ENCODE data around the gene KRABD2.
A peak's percentile ranks its signal among the peaks of the same experiment; 100 is the strongest.

KRABD2 gene

DNA sequence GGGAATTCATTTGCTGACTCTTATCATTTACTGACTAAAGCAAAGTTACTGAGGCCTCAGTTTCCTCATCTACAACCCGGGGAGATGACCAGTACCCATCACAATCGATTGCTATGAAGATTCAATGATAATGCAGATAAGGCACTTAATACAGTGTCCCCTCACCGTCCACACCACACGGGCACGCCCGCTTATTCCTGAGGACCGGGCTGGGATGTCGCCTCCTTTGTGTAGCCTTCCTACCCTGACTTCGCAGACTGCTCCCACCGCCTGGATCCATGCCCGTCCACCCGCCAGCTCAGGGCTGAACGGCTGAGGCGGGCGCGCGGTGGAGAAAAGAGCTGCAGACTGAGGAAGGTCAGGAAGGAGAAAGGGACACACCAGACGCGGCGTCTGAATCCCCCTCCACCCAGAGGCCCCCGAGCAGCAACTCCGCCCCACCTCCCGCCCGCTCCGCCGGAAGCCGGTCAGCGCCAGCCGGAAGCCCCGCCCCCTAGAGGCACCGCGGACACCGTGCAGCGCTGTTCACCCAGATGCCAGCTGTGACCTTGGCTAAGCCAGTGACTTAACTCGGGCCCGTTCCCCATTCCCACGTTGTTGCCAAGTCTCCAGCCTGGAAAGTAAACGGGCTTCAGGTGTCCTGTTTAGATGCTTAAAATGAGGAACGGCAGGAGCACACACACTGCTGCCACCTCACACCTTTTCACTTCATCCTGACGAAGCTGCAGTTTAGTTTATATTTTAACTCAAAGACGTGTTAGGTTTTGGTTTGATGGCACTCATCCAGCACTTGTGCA lies at the start of gene KRABD2:
Gene KRABD2, minus strand, starts transcription at position 434 of the 797 bp plus-strand sequence.
- H3K27ac ChIP-seq = peak within 1 kb of the TSS; percentile 75 to 91
- TF ChIP-seq POLR2A (IDR thresholded peaks at IDR 0.05) = no peak
- TF ChIP-seq, protein P1, sequence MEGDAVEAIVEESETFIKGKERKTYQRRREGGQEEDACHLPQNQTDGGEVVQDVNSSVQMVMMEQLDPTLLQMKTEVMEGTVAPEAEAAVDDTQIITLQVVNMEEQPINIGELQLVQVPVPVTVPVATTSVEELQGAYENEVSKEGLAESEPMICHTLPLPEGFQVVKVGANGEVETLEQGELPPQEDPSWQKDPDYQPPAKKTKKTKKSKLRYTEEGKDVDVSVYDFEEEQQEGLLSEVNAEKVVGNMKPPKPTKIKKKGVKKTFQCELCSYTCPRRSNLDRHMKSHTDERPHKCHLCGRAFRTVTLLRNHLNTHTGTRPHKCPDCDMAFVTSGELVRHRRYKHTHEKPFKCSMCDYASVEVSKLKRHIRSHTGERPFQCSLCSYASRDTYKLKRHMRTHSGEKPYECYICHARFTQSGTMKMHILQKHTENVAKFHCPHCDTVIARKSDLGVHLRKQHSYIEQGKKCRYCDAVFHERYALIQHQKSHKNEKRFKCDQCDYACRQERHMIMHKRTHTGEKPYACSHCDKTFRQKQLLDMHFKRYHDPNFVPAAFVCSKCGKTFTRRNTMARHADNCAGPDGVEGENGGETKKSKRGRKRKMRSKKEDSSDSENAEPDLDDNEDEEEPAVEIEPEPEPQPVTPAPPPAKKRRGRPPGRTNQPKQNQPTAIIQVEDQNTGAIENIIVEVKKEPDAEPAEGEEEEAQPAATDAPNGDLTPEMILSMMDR (IDR thresholded peaks at IDR 0.05) = peak; percentile 35 to 56 (median 51)
- intact Hi-C loops (cut with DNase I; ENCODE audit: low total_unique reads) = no loop called here
- H3K36me3 ChIP-seq (ENCODE audit: low read depth, missing control alignments) = no peaks in the 10 kb centered on the region
- DNase-seq = peak; percentile 93
- H3K4me3 ChIP-seq = peak within 1 kb of the TSS; percentile 70 to 90
- 1 to 3% methylated on average over 24 to 34 of the region's 41 CpGs for WGBS, 2 donors
- no peaks in the 10 kb centered on the region for H3K27me3 ChIP-seq
- H3K9me3 ChIP-seq = no peaks in the 10 kb centered on the region
- H3K4me1 ChIP-seq = peaks cover 26% of the 10 kb centered on the region

DNA sequence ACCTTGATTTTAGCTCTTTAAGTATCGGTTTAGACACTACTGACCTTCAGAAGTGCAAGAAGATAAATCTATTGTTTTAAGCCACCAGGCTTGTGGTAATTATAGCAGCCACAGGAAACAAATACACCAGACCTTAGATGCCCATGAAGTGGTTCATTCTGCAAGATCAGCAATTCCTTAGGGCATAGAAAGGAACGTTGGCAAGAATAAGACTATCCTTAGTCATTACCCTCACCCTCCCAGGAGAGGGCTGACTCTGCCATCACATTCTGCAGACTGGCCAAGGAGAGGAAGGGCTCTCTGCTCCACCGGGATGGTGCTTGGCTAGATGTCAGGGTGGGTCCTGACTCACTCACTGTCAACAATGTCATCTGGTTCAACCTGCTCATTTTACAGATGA lies 45.1 kb upstream of the KRABD2 start:
- H3K9me3 ChIP-seq = no peaks in the 10 kb centered on the region
- WGBS, 2 donors = 69 to 81% methylated on average over 3 of the region's 3 CpGs
- H3K27me3 ChIP-seq = no peaks in the 10 kb centered on the region
- H3K4me1 ChIP-seq = no peaks in the 10 kb centered on the region
- intact Hi-C loops (cut with DNase I; ENCODE audit: low total_unique reads) = no loop called here
- TF ChIP-seq, protein P1 (IDR thresholded peaks at IDR 0.05) = no peak
- TF ChIP-seq POLR2A (IDR thresholded peaks at IDR 0.05) = no peak
- no peak overlapping the region for H3K4me3 ChIP-seq
- no peak overlapping the region for H3K27ac ChIP-seq
- H3K36me3 ChIP-seq (ENCODE audit: low read depth, missing control alignments) = no peaks in the 10 kb centered on the region
- no peak for DNase-seq

DNA sequence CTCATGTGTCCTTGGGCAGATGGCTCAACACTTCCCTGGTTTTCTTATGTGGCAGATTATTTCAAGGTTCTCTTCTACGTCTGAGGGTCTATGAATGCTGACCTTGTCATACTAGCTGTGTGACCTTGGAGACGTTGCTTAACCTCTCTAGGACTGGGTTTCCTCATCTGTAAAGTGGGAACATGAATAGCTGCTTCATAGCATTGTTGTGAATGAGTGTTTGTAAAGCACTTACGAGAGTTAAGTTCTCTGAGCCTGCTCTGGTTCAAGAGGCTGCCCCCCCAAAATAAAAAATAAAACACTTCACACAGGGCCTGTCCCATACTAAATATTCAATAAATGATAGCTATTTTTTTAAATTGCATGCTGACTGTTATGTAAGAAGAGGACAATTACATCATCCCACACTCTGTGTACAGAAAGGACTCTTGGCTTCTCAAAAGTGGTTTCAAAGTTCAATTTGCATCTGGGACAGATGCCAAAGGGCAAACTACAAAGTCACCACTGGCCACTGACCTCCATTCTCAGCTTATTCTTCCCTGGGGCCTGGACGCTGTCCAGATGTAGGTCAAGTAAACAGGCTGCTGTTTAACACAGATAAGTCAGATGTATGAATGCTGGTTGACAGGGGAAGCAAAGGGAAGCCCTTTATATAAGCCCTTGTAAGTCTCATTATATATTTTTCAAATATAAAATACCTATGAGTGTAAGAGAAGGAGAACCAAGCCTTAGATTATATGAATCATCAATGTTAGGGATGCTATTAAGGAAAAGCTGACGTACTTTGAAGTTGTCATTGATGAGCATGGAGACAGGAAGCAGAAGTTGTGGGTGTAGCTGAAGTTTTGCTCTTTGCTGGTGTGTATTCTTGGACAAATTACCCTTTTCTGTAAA lies 43.8 kb upstream of the KRABD2 start:
- Histone ChIP-seq H3K9me3 (no peaks in the 10 kb centered on the region), H3K27ac (no peak overlapping the region), H3K27me3 (no peaks in the 10 kb centered on the region), H3K36me3 (ENCODE audit: low read depth, missing control alignments) (no peaks in the 10 kb centered on the region), H3K4me3 (no peak overlapping the region), H3K4me1 (no peaks in the 10 kb centered on the region)
- 45 to 48% methylated on average over 5 of the region's 5 CpGs for WGBS, 2 donors
- no peak for DNase-seq
- no peak for TF ChIP-seq POLR2A (IDR thresholded peaks at IDR 0.05)
- TF ChIP-seq, protein P1 (IDR thresholded peaks at IDR 0.05) = no peak
- intact Hi-C loops (cut with DNase I; ENCODE audit: low total_unique reads) = no loop called here

DNA sequence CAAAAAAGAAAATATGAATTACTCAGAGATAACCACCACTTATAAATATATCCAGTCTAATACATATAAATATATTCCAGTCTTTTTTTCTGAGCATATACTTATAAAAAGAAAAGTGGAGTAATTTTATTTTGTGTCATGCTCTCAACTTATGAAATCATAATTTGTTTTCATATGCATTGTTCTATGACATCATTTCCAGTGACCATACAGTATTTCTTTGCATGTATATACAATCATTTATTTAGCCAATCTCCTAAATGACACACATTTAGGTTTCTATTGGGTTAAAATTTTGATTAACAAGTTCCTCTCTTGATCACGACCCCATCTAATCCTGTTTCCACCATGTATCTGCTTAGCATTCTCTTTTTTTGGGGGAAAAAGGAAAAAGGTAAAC lies 42.8 kb upstream of the KRABD2 start:
- Histone ChIP-seq H3K27ac (no peak overlapping the region), H3K9me3 (no peaks in the 10 kb centered on the region), H3K27me3 (no peaks in the 10 kb centered on the region), H3K4me3 (no peak overlapping the region), H3K4me1 (no peaks in the 10 kb centered on the region), H3K36me3 (ENCODE audit: low read depth, missing control alignments) (no peaks in the 10 kb centered on the region)
- intact Hi-C loops (cut with DNase I; ENCODE audit: low total_unique reads) = loop anchor here (10.0 kb wide), 1 partner anchor 325 kb away; the partner anchor contains the start of gene CCDC42
- TF ChIP-seq, protein P1 (IDR thresholded peaks at IDR 0.05) = no peak
- TF ChIP-seq POLR2A (IDR thresholded peaks at IDR 0.05) = no peak
- DNase-seq = no peak
- 60 to 68% methylated on average over 1 of the region's 1 CpG for WGBS, 2 donors
